ENCODE data around the gene FCN3. TPM values are rescaled to one million over a fixed set of nuclear protein-coding genes. Genes with fewer than 3 reads are reported as not detected.

The FCN3 gene
- total RNA-seq, 1 donor from 2014 or later: not detected

DNA sequence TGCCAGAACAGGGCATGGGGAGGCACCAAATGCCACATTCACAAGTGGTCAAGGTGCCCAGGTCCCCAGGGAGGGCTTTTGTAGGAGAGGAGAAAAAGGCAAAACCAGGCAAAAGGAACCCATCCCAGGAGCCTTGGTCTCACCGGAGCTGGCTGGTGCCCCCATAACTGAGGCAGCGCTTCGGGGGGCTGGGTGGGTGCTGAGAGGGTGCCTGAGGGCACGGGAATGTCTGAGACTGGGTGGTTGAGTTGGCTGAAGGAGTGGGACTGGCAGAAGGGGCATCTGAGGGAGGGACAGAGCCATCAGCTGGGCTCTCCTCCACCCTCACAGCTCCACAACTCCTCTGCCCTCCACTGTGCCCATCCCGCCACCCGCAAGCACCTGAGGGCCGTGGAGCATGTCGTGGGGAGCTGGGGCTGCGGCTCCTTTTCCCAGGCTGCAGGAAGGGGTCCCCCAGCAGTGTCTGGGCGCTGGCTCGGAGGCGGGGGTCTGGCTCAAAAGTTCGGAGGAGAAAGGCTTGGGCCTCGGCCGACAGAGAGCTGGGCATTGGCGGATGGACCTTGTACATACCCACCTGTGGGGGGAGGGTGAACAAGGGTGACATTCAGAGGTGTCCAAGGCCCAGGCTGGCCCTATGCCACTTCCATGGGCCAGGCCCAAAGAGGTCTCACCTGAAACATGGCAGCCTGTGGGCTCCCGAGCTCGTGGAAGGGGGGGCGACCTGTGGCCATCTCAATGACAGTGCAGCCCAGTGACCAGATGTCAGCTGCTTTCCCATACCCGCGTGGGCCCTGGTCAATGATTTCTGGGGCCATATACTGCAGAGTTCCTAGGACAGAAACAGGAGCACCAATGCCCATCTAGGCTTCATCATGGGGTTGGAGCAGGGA is 16.3 kb downstream of the FCN3 start:
- no peak for DNase-seq

DNA sequence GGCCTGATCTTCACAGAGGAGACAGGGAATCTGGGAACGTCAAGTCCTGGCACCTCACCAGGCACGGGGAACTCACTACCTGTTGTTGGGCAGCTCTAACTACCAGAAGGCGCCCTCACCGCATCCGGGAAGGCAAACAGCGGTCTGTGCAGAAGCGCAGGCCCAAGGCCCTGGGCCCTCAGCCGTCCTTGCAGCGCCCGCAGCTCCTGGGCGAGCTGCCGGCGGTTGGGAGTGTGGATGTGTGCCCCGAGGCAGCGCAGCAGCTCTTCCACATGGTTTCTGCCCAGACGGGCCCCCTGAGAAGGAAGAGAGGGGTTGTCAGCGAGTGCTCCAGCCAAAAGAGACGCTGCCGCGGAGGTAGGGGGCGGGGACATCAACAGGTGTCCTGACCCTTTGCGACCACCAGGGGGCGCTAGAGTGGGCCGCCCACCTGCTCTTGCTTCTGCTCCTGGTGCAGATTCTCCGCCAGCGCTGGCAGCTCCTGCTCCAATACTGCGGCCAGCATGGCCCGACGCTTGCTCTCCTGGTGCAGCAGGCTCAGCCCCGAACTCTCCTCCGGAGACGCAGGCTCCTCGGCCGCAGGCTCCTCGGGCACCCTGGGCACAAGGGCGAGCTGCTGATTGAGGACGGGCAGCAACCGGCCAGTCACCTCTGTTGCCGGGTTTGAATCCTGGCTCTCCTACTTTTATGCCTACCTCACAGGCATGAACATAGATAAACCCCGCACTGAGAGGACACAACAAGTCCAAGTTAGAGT is 17.2 kb downstream of the FCN3 start:
- peak; percentile 78 for DNase-seq

DNA sequence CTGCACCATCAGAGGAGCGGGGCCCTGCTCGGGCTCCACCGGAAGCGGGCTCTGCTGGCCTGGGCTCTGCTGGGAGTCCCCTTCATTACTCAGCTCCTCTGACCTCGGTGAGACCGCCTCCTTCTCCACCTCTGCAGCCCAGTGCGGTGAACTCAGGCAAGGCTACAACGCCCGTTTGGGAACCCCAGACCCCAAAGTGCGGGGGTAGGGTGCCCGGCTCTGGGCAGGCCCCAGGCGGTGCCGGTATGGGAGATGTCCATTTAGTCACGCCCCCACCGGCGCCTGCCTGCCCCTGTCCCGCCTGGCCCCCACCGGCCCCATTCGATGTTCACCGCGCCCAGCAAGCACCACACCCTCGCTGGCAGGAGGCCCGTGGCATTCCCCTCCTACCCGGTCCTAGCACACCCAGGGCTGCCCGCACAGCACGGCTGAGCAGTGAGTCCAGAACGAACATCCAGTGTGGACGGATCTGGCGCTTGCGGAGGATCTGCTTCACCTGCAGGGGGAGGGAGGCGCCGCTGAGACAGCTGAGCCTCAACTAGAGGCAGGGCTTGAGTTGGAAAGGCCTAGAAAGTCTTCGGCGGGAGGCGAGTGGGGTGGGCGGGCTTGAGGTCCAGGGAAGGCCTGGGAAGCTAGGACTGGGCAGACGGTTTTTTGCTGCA is 17.9 kb downstream of the FCN3 start:
- DNase-seq: no peak

GRCh38 chr1:27356277-27356618 is 18.4 kb downstream of the FCN3 start:
- no peak for DNase-seq

DNA sequence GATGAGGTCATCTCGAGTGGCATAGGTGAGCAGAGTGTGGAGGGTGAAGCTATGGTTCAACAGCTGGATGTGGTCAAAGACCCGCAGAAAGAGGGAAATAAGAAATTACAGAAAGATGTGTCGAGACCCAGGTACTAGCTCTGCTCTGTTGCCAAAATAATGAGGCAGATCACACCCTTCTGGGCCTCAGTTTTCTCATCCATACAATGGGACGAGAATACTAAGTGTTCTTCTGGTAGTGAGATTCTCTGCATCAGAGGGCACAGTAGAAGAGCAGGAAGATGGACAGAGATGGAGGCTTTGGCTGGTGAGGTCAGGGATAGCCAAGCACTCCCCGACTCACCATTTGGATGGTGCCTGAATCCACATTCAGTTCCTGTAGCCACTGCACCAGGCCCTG is 18.9 kb downstream of the FCN3 start:
- no peak for DNase-seq

DNA sequence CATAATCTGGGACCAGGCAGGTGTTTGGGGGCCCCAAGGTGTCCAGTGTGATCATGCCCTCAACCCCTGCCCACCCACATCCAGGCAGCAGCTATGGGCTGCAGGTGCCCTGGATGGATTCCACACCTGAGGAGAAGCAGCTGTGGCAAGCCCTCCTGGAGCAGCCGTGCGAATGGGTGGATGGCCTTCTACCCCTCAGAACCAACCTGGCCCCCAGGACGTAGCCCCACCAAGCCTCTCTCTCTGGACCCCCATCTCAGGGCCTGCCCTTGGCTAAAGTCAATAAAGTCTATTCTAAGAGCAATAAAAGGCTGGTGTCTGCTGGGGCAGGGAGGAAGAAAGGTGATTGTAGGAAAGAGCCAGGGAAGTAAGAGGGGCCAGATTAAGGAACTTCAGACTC is 21.0 kb downstream of the FCN3 start:
- DNase-seq: no peak

DNA sequence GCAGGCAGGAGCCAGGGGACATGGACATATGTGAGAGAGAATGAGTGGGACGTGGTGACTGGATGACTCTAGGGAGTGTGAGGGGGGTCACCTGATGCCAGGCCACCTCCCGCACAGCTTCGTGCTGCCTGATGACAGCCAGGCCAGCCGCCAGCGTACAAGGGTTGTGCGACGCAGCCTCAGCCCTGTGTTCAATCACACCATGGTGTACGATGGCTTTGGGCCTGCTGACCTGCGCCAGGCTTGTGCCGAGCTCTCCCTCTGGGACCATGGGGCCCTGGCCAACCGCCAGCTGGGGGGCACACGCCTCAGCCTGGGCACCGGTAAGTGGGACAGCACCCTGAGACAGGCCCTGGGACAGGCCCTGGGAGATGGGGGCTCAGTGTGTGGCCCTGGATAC is 21.5 kb downstream of the FCN3 start:
- no peak for DNase-seq

GRCh38 chr1:27351541-27352107 is 23.0 kb downstream of the FCN3 start:
- DNase-seq: no peak

- peak; percentile 34 for DNase-seq
These were observed 23.7 kb downstream of the FCN3 start for GRCh38 chr1:27350663-27351540.

DNA sequence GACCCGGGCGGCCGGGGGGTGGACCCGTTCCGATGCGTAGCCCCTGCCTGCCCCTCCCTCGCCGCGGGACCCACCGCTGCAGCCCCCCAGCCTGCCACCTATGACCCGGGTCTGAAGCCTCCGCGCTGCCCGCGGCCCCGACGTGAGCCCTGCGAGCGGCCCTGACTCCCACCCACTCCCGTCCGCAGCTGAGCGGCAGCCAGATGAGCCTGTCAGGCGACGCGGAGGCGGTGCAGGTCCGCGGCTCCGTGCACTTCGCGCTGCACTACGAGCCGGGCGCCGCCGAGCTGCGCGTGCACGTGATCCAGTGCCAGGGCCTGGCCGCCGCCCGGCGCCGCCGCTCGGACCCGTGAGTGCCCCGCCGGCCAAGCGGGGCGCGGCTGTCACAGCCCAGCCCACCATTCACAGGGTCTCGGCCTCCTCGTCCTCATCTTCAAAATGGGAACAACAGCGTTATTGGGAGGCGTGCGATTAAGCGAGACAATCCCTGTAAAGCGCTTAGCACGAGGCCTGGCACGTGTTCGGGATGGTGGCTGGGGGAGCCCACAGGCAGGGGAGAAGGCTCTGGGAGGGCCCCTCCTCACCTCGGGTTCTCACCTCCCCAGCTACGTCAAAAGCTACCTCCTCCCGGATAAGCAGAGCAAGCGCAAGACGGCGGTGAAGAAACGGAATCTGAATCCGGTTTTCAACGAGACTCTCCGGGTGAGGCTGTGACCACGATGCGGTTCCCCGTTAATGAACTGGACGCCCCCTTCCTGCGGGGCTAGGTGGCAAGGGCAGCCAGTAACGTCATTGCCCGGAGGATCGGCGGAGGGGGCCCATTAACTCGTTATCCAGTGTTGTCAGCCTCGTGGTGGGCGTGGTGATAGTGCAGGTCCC is 24.6 kb downstream of the FCN3 start:
- DNase-seq: peak; percentile 76

DNA sequence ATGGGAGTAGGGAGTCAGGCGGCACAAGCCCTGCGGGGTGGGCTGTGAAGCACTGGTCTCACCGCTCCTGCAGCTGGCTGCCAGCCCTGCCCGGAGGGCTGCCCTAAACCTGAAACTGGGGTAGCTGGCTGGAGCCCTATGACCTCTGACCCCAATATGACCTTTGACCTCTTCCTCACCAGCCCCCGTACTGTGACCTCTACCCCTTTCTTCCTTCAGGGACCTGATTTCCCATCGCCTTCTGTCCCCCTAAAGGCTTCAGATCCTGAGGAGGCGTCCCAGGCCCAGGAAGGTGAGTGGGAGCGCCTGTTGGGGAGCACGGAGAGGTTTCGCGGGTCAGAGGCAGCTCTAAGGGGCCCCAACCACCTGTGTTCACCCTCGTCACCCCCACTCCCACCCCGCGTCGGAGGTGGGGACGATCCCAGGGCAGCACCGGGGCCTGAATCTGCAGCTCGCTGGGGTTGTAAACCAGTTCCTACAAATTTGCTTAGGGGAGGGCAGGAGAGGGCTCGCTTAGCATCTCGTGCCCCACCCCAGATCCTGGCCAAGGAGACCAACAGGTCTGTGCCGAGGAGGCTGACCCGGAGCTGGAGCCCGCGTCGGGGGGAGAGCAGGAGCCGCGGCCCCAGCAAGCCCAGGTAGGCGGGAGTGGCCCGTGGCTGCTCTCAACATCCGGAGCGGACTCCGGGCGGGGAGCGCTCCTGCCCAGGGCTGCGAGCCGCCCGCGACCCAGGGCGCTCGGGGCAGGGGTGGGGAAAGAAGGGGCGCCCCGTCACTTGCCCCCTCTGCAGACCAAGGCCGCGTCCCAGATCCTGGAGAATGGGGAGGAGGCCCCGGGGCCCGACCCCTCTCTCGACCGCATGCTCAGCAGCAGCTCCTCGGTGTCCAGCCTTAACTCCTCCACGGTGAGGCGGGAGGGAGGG is 25.5 kb downstream of the FCN3 start:
- peak; percentile 20 for DNase-seq

GRCh38 chr1:27346991-27347624 is 27.5 kb downstream of the FCN3 start:
- DNase-seq: peak; percentile 25

- DNase-seq: no peak
These were observed 28.3 kb downstream of the FCN3 start for GRCh38 chr1:27346357-27346756.

GRCh38 chr1:27345272-27345671 is 29.4 kb downstream of the FCN3 start:
- no peak for DNase-seq

DNA sequence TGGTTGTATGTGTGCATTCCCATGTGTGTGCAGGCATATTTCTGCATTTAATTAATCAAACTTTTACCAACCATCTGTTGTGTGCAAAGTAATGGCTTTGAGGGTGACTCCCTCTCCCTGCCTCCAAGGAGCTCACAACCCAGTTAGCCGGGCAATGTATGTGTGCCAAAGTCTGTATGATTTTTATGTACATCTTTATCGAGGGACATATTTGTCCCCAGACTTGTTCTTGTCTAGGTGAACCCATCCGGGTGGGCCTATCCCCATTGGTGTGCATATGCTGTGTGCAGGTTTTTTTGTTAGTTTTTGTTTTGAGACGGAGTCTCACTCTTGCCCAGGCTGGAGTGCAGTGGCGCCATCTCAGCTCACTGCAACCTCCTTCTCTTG is 31.0 kb downstream of the FCN3 start:
- DNase-seq: no peak

GRCh38 chr1:27342778-27343638 is 31.6 kb downstream of the FCN3 start:
- no peak for DNase-seq

- DNase-seq: no peak
These were observed 32.2 kb downstream of the FCN3 start for GRCh38 chr1:27342391-27342777.

GRCh38 chr1:27341525-27342252 is 32.9 kb downstream of the FCN3 start, which contains the start of gene SYTL1:
SYTL1 (plus strand) TSS chr1:27342022; CDS start chr1:27345335, 3,313 bp downstream.
- DNase-seq: peak; percentile 56

Data from dermis blood vessel endothelial cell (primary cell).